Keratinocyte (primary cell): ENCODE data around the gene LDHB.

Experiments
- CTCF ChIP-seq, 3 experiments: IDR thresholded peaks in 1 of 3; conservative IDR thresholded peaks in 1 of 3; optimal IDR thresholded peaks in 1 of 3; 2 replicates in 2 of 3; 3 replicates in 1 of 3; pipeline versions ENCODE3 to v1.5.1; 2011; ENCODE audit warnings: low read length in 3 of 3, mild to moderate bottlenecking in 3 of 3, moderate library complexity in 2 of 3, control low read depth in 1 of 3, inconsistent platforms in 1 of 3; ENCODE audit not compliant: insufficient read depth in 2 of 3; ENCODE audit errors: extremely low read depth in 1 of 3
- EZH2 ChIP-seq: IDR thresholded peaks from one replicate; pipeline ENCODE4 v1.6.1; 2012; ENCODE audit warnings: inconsistent platforms, mild to moderate bottlenecking, low read length, moderate library complexity

- no peak for TF ChIP-seq CTCF (optimal IDR thresholded peaks at IDR 0.05 in 1 of 3, IDR thresholded peaks at IDR 0.05 in 1 of 3, conservative IDR thresholded peaks at IDR 0.05 in 1 of 3; ENCODE audit: extremely low read depth in 1 of 3, insufficient read depth in 2 of 3, low read length in 3 of 3)
- no peak for TF ChIP-seq EZH2
These were observed at the start of gene LDHB for GRCh38 chr12:21657326-21658077.
